Nephron (organoid): ENCODE results near the gene OR52I2.

Experiments used
- H3K27ac Mint-ChIP-seq, 3 experiments: 2 replicates each; pipeline ENCODE4 v1.8.0; 2020; ENCODE audit warnings: mixed read lengths in 3 of 3, mild to moderate bottlenecking in 2 of 3, moderate library complexity in 1 of 3
- H3K27me3 Mint-ChIP-seq: 2 replicates; pipeline ENCODE4 v1.8.0; 2021; ENCODE audit warnings: low read depth, mild to moderate bottlenecking, moderate library complexity, mixed read lengths
- H3K36me3 Mint-ChIP-seq: 2 replicates; pipeline ENCODE4 v1.8.0; 2020; ENCODE audit warnings: low read depth, mixed read lengths
- H3K4me1 Mint-ChIP-seq: 2 replicates; pipeline ENCODE4 v1.8.0; 2020; ENCODE audit warnings: mixed read lengths
- H3K4me3 Mint-ChIP-seq, 3 experiments: 2 replicates each; pipeline ENCODE4 v1.8.0; 2020; ENCODE audit warnings: mild to moderate bottlenecking in 3 of 3, mixed read lengths in 3 of 3, moderate library complexity in 2 of 3
- H3K9me3 Mint-ChIP-seq: 2 replicates; pipeline ENCODE4 v1.8.0; 2020; ENCODE audit warnings: mixed read lengths
- CTCF ChIP-seq, 3 experiments: fragments of 200-600 bp; sonication (generic); IDR thresholded peaks; one replicate each; pipeline ENCODE4 v1.5.0; 2021; ENCODE audit warnings: antibody characterized with exemption in 3 of 3; ENCODE audit not compliant: unreplicated experiment in 3 of 3

The OR52I2 gene

GRCh38 chr11:4610258-4610935 is 28.9 kb downstream of the OR52I2 start:
- TF ChIP-seq CTCF (IDR thresholded peaks at IDR 0.05; ENCODE audit: unreplicated experiment in 3 of 3): no peak
- H3K4me3 Mint-ChIP-seq: no peak overlapping the region
- H3K4me1 Mint-ChIP-seq: peaks cover 19% of the 10 kb centered on the region
- H3K27me3 Mint-ChIP-seq: peaks cover 4% of the 10 kb centered on the region
- H3K9me3 Mint-ChIP-seq: no peaks in the 10 kb centered on the region
- H3K27ac Mint-ChIP-seq: no peak overlapping the region
- H3K36me3 Mint-ChIP-seq: no peaks in the 10 kb centered on the region

DNA sequence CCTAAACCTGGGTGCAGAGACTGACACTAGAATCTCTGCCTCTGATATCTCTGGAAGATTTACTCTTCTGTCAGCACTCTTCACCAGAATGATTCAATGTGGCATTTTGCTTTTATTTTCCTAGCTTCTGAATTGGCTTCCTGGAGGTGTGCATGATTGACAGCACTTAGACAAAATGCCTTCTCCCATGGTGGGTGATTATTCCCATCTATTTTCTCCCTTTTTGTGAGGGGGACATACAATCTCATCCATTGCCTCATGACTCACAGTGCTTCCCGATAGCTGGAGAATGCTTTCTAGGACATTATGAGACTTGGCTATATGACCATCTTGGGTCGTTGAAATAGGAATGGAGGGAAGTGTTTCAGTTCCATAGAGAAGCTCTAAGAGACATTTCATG is 30.4 kb downstream of the OR52I2 start:
- H3K9me3 Mint-ChIP-seq: no peaks in the 10 kb centered on the region
- no peak overlapping the region for H3K4me3 Mint-ChIP-seq
- TF ChIP-seq CTCF (IDR thresholded peaks at IDR 0.05; ENCODE audit: unreplicated experiment in 3 of 3): no peak
- no peaks in the 10 kb centered on the region for H3K36me3 Mint-ChIP-seq
- H3K27ac Mint-ChIP-seq: no peak overlapping the region
- peaks cover 7% of the 10 kb centered on the region for H3K4me1 Mint-ChIP-seq
- peaks cover 8% of the 10 kb centered on the region for H3K27me3 Mint-ChIP-seq

DNA sequence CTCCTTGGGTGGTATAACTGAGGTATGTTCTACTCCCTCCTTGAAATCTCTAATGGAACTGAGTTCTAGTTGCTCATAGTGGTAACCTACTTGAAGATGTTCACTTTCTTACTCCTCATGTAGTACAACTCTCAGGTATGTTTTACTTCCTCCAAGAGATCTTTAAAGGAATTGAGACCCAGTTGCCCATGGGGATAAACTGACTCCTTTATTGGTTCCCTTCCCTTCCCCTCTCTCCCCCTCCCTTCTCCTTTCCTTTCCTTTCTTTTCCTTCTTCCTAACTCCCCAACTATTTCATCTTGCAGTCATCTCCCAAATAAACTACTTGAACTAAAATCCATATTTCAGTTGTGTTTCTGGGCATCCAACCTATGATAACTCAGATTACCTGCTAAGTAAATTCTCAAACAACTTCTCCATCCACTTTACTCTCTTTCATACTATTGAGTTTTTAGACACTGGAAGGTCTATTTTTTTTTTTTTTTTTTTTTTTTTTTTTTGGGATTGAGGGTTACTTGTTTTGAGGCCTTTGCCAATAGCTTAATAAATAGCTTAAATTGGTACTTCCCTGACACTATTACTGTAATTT is 34.4 kb downstream of the OR52I2 start:
- Mint-ChIP-seq H3K4me1 (no peaks in the 10 kb centered on the region), H3K4me3 (no peak overlapping the region), H3K36me3 (no peaks in the 10 kb centered on the region), H3K27ac (no peak overlapping the region), H3K27me3 (peaks cover 8% of the 10 kb centered on the region), H3K9me3 (no peaks in the 10 kb centered on the region)
- no peak for TF ChIP-seq CTCF (IDR thresholded peaks at IDR 0.05; ENCODE audit: unreplicated experiment in 3 of 3)

GRCh38 chr11:4619514-4619913 is 38.0 kb downstream of the OR52I2 start:
- Mint-ChIP-seq H3K4me1 (no peaks in the 10 kb centered on the region), H3K36me3 (no peaks in the 10 kb centered on the region), H3K27ac (no peak overlapping the region), H3K27me3 (peaks cover 5% of the 10 kb centered on the region), H3K9me3 (peaks cover 6% of the 10 kb centered on the region), H3K4me3 (no peak overlapping the region)
- TF ChIP-seq CTCF (IDR thresholded peaks at IDR 0.05; ENCODE audit: unreplicated experiment in 3 of 3): no peak

DNA sequence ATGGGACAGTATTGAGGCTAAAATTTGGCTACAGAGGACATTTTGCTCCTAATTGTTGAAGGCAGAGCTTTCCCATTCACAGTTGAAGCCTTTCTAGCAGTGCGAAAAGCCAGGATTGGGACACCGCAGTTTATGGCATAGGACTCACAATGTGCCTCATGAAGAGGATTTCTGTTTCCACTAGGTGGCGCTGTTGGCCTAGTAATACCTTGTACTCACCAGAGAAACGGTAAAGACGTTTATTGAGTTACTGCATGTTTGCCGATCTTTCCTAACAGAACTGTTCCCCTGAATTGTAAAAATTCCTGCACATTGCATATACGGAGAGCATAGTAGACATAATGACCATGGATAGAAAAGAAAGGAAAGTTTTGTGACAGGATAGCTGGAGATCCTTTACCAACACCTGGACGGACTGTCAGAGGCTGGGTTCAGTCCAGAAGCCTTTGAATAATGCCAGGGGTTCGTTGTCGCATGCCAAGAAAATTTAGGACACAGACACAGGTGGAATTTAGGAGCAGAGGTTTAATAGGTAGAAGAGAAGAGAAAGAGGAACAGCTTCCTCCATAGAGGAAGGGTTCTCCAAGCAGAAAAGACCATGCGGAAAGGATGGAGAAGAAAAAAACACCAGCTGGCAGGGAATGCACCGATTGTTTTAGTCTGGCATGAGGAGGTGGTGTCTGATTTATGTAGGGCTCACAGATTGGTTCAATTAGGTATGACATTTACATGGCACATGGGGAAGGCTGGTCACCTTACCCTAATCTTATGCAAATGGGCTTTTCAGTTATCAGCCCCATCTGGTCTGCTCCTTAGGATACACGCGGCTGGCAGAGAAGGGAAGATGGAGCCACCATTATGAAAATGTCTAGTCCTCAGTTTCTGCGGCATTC is 44.9 kb downstream of the OR52I2 start:
- peak; percentile 57 to 74 (median 66) for TF ChIP-seq CTCF (IDR thresholded peaks at IDR 0.05; ENCODE audit: unreplicated experiment in 3 of 3)
- Mint-ChIP-seq H3K9me3 (peaks cover 16% of the 10 kb centered on the region), H3K4me3 (no peak overlapping the region), H3K27me3 (peaks cover 4% of the 10 kb centered on the region), H3K36me3 (no peaks in the 10 kb centered on the region), H3K27ac (no peak overlapping the region), H3K4me1 (no peaks in the 10 kb centered on the region)
